HEK293 (cell line): ENCODE data around the gene FASN.

Experiments
- ZBTB21 ChIP-seq: fragments of 450-650 bp; formaldehyde crosslinking; IDR thresholded peaks from 2 replicates; pipeline ENCODE4 v1.5.1; 2017; ENCODE audit warnings: missing biosample characterization, missing genetic modification characterization
- ZNF639 ChIP-seq: fragments of 450-650 bp; formaldehyde crosslinking; IDR thresholded peaks from 2 replicates; pipeline ENCODE4 v1.5.1; 2016; ENCODE audit warnings: missing biosample characterization, missing genetic modification characterization
- ZNF768 ChIP-seq: fragments of 450-650 bp; formaldehyde crosslinking; IDR thresholded peaks from 2 replicates; pipeline ENCODE4 v1.5.1; 2018; ENCODE audit warnings: missing biosample characterization, mild to moderate bottlenecking, missing genetic modification characterization
- TF ChIP-seq, protein P1 (sequence below): fragments of 450-650 bp; formaldehyde crosslinking; IDR thresholded peaks from 2 replicates; pipeline ENCODE4 v1.5.1; 2016; ENCODE audit warnings: missing biosample characterization, missing genetic modification characterization

- TF ChIP-seq, protein P1, sequence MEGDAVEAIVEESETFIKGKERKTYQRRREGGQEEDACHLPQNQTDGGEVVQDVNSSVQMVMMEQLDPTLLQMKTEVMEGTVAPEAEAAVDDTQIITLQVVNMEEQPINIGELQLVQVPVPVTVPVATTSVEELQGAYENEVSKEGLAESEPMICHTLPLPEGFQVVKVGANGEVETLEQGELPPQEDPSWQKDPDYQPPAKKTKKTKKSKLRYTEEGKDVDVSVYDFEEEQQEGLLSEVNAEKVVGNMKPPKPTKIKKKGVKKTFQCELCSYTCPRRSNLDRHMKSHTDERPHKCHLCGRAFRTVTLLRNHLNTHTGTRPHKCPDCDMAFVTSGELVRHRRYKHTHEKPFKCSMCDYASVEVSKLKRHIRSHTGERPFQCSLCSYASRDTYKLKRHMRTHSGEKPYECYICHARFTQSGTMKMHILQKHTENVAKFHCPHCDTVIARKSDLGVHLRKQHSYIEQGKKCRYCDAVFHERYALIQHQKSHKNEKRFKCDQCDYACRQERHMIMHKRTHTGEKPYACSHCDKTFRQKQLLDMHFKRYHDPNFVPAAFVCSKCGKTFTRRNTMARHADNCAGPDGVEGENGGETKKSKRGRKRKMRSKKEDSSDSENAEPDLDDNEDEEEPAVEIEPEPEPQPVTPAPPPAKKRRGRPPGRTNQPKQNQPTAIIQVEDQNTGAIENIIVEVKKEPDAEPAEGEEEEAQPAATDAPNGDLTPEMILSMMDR: no peak
- no peak for TF ChIP-seq ZNF639 (tag by site-specific recombination)
- no peak for TF ChIP-seq ZBTB21
- no peak for TF ChIP-seq ZNF768 (tag by site-specific recombination)
Measured at GRCh38 chr17:82124101-82124500, 26.1 kb upstream of the FASN start.
